Kidney epithelial cell (primary cell): ENCODE results near the gene LEF1. TPM values are rescaled to one million over a fixed set of nuclear protein-coding genes. Genes with fewer than 3 reads are reported as not detected.

Experiments used
- DNase-seq: peaks from one replicate; pipeline ENCODE4 v3.0.0-alpha.2; 2010; ENCODE audit warnings: low read depth
- H3K27me3 ChIP-seq: 2 replicates; pipeline ENCODE4 v1.6.0; 2011; ENCODE audit warnings: low read length; ENCODE audit not compliant: control insufficient read depth, insufficient read depth
- H3K36me3 ChIP-seq: 2 replicates; pipeline ENCODE4 v1.5.1; 2011; ENCODE audit warnings: low read length; ENCODE audit not compliant: control insufficient read depth, insufficient read depth
- H3K4me3 ChIP-seq: 2 replicates; pipeline ENCODE4 v1.5.1; 2011; ENCODE audit warnings: low read depth, mild to moderate bottlenecking, control low read depth, low read length
- total RNA-seq: library from RNA; depleted of rRNA; stranded (reverse); fragments of >200 nt; gene quantifications from 2 replicates; pipeline ENCODE4 v1.2.3, GENCODE V29; 2015
- TF ChIP-seq, protein P1 (sequence below): IDR thresholded peaks from 2 replicates; pipeline ENCODE4 v1.5.1; 2011; ENCODE audit warnings: mild to moderate bottlenecking, moderate library complexity, low read length, control low read depth, inconsistent platforms; ENCODE audit not compliant: insufficient read depth, poor library complexity, severe bottlenecking

Gene LEF1
- total RNA-seq, 1 donor from 2014 or later, result 13.2 TPM

DNA sequence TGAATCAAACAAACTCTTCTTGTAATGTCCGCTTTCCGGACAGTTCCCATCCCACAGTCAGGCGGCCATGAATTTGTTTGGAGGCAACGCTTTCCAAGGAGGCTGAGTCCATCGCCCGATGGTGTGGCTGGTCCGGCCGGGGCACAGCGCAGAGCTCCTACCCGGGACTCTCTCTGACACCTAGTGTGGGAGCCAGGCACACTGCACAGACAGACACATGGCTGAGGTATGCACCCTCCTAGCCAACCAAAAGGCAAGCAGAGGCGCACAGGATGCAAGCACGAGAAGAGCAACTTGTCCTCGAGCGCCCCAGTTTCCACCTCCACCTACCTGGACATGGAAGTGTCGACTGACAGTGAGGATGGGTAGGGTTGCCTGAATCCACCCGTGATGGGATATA is 87.5 kb downstream of the LEF1 start:
- no peaks in the 10 kb centered on the region for H3K36me3 ChIP-seq
- no peak overlapping the region for H3K4me3 ChIP-seq
- H3K27me3 ChIP-seq, result no peaks in the 10 kb centered on the region
- DNase-seq, result no peak
- TF ChIP-seq, protein P1, sequence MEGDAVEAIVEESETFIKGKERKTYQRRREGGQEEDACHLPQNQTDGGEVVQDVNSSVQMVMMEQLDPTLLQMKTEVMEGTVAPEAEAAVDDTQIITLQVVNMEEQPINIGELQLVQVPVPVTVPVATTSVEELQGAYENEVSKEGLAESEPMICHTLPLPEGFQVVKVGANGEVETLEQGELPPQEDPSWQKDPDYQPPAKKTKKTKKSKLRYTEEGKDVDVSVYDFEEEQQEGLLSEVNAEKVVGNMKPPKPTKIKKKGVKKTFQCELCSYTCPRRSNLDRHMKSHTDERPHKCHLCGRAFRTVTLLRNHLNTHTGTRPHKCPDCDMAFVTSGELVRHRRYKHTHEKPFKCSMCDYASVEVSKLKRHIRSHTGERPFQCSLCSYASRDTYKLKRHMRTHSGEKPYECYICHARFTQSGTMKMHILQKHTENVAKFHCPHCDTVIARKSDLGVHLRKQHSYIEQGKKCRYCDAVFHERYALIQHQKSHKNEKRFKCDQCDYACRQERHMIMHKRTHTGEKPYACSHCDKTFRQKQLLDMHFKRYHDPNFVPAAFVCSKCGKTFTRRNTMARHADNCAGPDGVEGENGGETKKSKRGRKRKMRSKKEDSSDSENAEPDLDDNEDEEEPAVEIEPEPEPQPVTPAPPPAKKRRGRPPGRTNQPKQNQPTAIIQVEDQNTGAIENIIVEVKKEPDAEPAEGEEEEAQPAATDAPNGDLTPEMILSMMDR, result no peak

DNA sequence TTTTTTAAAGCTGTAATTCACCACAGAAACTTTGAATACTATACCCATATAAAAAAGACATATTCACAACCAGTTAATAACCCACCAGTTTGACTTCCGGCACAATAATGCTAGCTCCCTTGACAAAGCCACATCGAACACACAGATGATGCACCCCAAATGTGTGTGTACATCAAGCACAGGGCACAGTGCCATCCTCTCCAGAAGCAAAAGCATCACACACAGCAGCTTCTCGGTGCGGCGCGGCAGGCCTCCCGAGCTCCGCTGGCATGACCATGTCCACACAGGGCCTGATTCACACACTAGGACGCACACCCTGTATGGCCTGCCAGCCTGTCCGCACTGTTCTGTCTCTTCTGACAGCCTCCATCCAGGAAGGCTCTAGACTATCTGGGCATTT is 88.0 kb downstream of the LEF1 start:
- no peak for DNase-seq
- Histone ChIP-seq H3K36me3 (no peaks in the 10 kb centered on the region), H3K4me3 (no peak overlapping the region), H3K27me3 (no peaks in the 10 kb centered on the region)
- TF ChIP-seq, protein P1, result no peak

DNA sequence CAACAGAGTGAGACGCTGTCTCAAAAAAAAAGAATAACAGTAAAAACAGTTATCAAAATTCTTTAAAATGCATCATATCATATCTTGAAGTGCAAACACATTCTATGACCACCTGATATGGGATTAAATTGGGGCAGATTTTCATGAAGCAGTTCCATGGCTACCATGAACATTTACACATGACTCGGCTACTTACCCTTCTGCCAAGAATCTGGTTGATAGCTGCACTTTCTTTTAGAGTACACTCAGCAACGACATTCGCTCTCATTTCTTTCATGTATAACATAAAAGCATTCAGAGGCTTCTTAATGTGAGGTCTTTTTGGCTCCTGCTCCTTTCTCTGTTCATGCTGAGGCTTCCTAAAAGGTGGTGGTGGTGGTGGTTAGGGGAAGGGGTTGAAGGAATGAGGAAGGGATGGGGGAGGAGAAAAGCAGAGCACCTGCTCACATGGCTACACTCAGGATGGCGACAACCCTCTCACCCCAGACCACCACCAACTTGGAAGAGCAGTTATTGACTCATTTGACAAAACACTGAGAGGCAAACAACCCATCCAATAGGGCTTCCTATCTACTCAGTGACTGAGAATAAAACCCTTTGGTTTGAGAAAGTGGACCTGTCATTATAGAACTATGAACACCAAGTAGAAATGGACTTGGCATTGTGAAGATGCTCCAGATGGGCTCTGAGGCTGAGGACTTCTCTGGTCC is 90.6 kb downstream of the LEF1 start:
- no peaks in the 10 kb centered on the region for H3K27me3 ChIP-seq
- DNase-seq, result no peak
- TF ChIP-seq, protein P1, result no peak
- no peaks in the 10 kb centered on the region for H3K36me3 ChIP-seq
- H3K4me3 ChIP-seq, result no peak overlapping the region

DNA sequence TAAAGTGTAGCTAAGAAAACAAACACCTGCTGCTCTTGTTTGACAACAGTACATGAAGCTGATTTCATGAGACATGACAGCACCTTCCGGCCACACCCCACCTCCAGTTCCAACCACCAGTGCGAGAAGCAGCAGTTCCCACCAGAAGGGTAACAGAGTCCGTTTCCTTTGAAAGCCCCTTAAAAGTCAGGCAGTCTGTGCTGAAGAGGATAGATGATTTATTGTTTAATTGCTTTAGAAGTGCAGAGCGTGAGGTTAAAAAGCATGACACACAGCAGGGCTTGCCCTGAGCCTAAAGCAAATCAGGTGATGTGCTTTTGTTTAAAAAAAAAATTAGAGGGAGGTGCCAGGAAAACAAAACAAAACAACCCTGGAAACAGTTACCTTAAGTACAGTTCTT is 96.4 kb downstream of the LEF1 start:
- no peaks in the 10 kb centered on the region for H3K36me3 ChIP-seq
- TF ChIP-seq, protein P1, result no peak
- no peak overlapping the region for H3K4me3 ChIP-seq
- no peaks in the 10 kb centered on the region for H3K27me3 ChIP-seq
- DNase-seq, result no peak

DNA sequence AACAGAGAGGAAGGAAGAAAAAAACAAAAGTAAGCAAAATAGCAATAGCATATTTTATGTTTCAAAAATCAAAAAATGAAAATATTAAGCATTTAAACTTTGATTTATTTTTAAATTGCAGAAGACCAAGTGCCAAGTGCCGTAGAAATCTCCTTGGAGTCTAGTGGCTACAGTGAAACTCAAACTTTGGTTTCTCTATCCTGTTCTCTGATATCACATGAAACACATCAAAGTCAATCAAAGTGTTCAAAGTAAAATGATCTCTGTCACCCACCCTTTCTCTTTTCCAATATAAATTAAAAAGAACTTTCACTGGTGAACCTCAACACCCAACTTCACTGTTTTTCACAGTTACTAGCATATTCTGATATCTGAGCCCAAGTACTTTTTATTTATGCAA is 98.0 kb downstream of the LEF1 start:
- H3K27me3 ChIP-seq, result no peaks in the 10 kb centered on the region
- H3K36me3 ChIP-seq, result no peaks in the 10 kb centered on the region
- no peak overlapping the region for H3K4me3 ChIP-seq
- no peak for DNase-seq
- TF ChIP-seq, protein P1, result no peak

DNA sequence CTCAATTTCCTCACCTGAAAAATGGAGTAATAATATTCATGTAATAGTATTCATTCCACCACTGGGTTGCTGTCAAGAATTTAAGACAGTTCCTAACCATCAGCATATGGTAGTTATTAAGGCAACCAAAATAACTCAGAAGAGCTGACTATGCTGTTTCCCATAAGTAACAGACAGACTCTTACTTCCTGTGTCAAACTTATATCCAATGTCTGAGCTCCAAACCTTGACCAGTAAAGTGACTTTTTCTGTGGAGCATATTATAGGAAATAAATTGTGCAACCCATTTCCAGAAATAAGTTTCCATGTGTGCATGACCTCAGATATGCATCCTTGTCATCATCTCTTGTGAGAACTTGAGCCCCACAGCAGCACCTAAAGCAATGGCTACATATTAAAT is 100.3 kb downstream of the LEF1 start:
- TF ChIP-seq, protein P1, result no peak
- H3K4me3 ChIP-seq, result no peak overlapping the region
- no peaks in the 10 kb centered on the region for H3K36me3 ChIP-seq
- H3K27me3 ChIP-seq, result no peaks in the 10 kb centered on the region
- DNase-seq, result no peak
